HepG2 (cell line): ENCODE data around the gene CAMKMT. TPM values are rescaled to one million over a fixed set of nuclear protein-coding genes. Genes with fewer than 3 reads are reported as not detected.

Source experiments
- BHLHE40 ChIP-seq: IDR thresholded peaks from 2 replicates; pipeline ENCODE4 v1.6.1; 2011; ENCODE audit warnings: low read length, improper control_type of control experiment
- BRD4 ChIP-seq: sonication (generic); formaldehyde crosslinking; IDR thresholded peaks from 2 replicates; pipeline ENCODE4 v1.4.0; 2020; ENCODE audit warnings: missing genetic modification reagents
- CREBL2 ChIP-seq: sonication (generic); formaldehyde crosslinking; IDR thresholded peaks from 2 replicates; pipeline ENCODE4 v1.8.1; 2023; ENCODE audit warnings: missing genetic modification reagents, mild to moderate bottlenecking, borderline replicate concordance
- ELF4 ChIP-seq: sonication (generic); formaldehyde crosslinking; IDR thresholded peaks from 2 replicates; pipeline ENCODE4 v1.5.0; 2020; ENCODE audit warnings: missing genetic modification reagents, mild to moderate bottlenecking, moderate library complexity, borderline replicate concordance
- EZH2 ChIP-seq: conservative IDR thresholded peaks from 2 replicates; pipeline ENCODE4 v1.6.1; 2012; ENCODE audit warnings: mild to moderate bottlenecking, low read depth, low read length, moderate library complexity
- IKZF1 ChIP-seq: fragments of 450-650 bp; IDR thresholded peaks from 2 replicates; pipeline ENCODE4 v1.7.1; 2016
- KDM3A ChIP-seq: IDR thresholded peaks from 2 replicates; pipeline ENCODE4 v1.6.1; 2018; ENCODE audit warnings: low read depth, missing compliant biosample characterization
- NFIC ChIP-seq: IDR thresholded peaks from 2 replicates; pipeline ENCODE4 v1.6.1; 2012; ENCODE audit warnings: mild to moderate bottlenecking, low read length, inconsistent platforms
- NFKBIZ ChIP-seq: IDR thresholded peaks from 2 replicates; pipeline ENCODE4 v1.6.1; 2018; ENCODE audit warnings: missing genetic modification reagents, missing compliant biosample characterization
- PHF21A ChIP-seq: sonication (generic); formaldehyde crosslinking; IDR thresholded peaks from 2 replicates; pipeline ENCODE4 v1.5.0; 2020; ENCODE audit warnings: mild to moderate bottlenecking, missing genetic modification reagents
- RBM22 ChIP-seq: fragments of 200-400 bp; formaldehyde crosslinking; optimal IDR thresholded peaks from 2 replicates; pipeline ENCODE3; 2017; ENCODE audit warnings: mild to moderate bottlenecking, low read length, moderate library complexity
- SAFB2 ChIP-seq: sonication (generic); formaldehyde crosslinking; IDR thresholded peaks from 2 replicates; pipeline ENCODE4 v1.5.1; 2020; ENCODE audit warnings: missing genetic modification reagents, low read depth, mild to moderate bottlenecking, borderline replicate concordance
- SPEN ChIP-seq: sonication (generic); formaldehyde crosslinking; IDR thresholded peaks from 2 replicates; pipeline ENCODE4 v1.5.1; 2020; ENCODE audit warnings: low read depth, mild to moderate bottlenecking, missing genetic modification reagents
- TCF7L2 ChIP-seq: IDR thresholded peaks from 2 replicates; pipeline ENCODE4 v1.6.1; 2011; ENCODE audit warnings: mild to moderate bottlenecking, low read depth, low read length, moderate library complexity
- XBP1 ChIP-seq: sonication (generic); formaldehyde crosslinking; IDR thresholded peaks from 2 replicates; pipeline ENCODE4 v1.5.0; 2020; ENCODE audit warnings: missing genetic modification reagents
- ZBTB46 ChIP-seq: sonication (generic); formaldehyde crosslinking; IDR thresholded peaks from 2 replicates; pipeline ENCODE4 v1.4.0; 2020; ENCODE audit warnings: mild to moderate bottlenecking, missing genetic modification reagents, borderline replicate concordance
- ZNF337 ChIP-seq: sonication (generic); formaldehyde crosslinking; IDR thresholded peaks from 2 replicates; pipeline ENCODE4 v1.5.1; 2020; ENCODE audit warnings: missing genetic modification reagents, low read depth, mild to moderate bottlenecking, borderline replicate concordance
- ZNF343 ChIP-seq: sonication (generic); formaldehyde crosslinking; IDR thresholded peaks from 2 replicates; pipeline ENCODE4 v1.4.0; 2020; ENCODE audit warnings: mild to moderate bottlenecking, missing genetic modification reagents
- ZNF580 ChIP-seq: IDR thresholded peaks from 2 replicates; pipeline ENCODE4 v1.6.1; 2016; ENCODE audit warnings: low read depth, borderline replicate concordance
- ZNF609 ChIP-seq: sonication (generic); formaldehyde crosslinking; IDR thresholded peaks from 2 replicates; pipeline ENCODE4 v1.4.0; 2020; ENCODE audit warnings: mild to moderate bottlenecking, missing genetic modification reagents, borderline replicate concordance
- ZSCAN21 ChIP-seq: sonication (generic); formaldehyde crosslinking; IDR thresholded peaks from 2 replicates; pipeline ENCODE4 v1.8.0; 2022; ENCODE audit warnings: mild to moderate bottlenecking, missing genetic modification reagents, moderate library complexity, borderline replicate concordance
- polyA plus RNA-seq, 8 experiments: library from polyadenylated mRNA; depleted of rRNA in 3 of 8; stranded (reverse) in 7 of 8; unstranded in 1 of 8; fragments of >200 nt; fragmentation: Illumina TruSeq in 4 of 8; extraction: Trizol in 4 of 8; gene quantifications; 2 replicates each; pipeline versions ENCODE4 v1.2.1 to v1.2.3, GENCODE V29; 2011 to 2016; ENCODE audit warnings: low read depth in 4 of 8, missing spikeins in 1 of 8, mixed read lengths in 1 of 8; ENCODE audit not compliant: insufficient read depth in 1 of 8
- total RNA-seq, 5 experiments: library from RNA; depleted of rRNA; stranded (reverse); fragments of >200 nt; fragmentation: Illumina TruSeq; extraction: Trizol; gene quantifications; 2 replicates each; pipeline ENCODE4 v1.2.3, GENCODE V29; 2016; ENCODE audit warnings: low read depth in 1 of 5

CAMKMT gene
- total and polyA plus RNA-seq, 2 of the 13 experiments (the other 11 are each of a cell fraction or from before 2014, with no cell fraction given), result 6.9 to 20.8 TPM

- no peak for TF ChIP-seq ZNF609 (CRISPR knock-in tag)
- TF ChIP-seq ZNF343, result 0 out of 2 replicates have a peak, but pooled peaks have one; percentile 1
- 0 out of 2 replicates have a peak, but pooled peaks have one; percentile 3 for TF ChIP-seq ZSCAN21 (CRISPR knock-in tag)
- no peak for TF ChIP-seq KDM3A
- no peak for TF ChIP-seq ELF4 (CRISPR knock-in tag)
- no peak for TF ChIP-seq ZNF337
- no peak for TF ChIP-seq BRD4
- no peak for TF ChIP-seq TCF7L2
- TF ChIP-seq SPEN (CRISPR knock-in tag), result peak; percentile 55
- no peak for TF ChIP-seq NFIC
- TF ChIP-seq ZNF580 (CRISPR knock-in tag), result no peak
- no peak for TF ChIP-seq PHF21A (CRISPR knock-in tag)
- 0 out of 2 replicates have a peak, but pooled peaks have one; percentile 61 for TF ChIP-seq CREBL2
- no peak for TF ChIP-seq IKZF1
- TF ChIP-seq NFKBIZ (CRISPR knock-in tag), result no peak
- no peak for TF ChIP-seq EZH2
- TF ChIP-seq SAFB2 (CRISPR knock-in tag), result no peak
- TF ChIP-seq ZBTB46, result no peak
- no peak for TF ChIP-seq XBP1 (CRISPR knock-in tag)
- TF ChIP-seq RBM22, result no peak
- TF ChIP-seq BHLHE40, result no peak
Measured at GRCh38 chr2:44362207-44363015, 664 bp downstream of the CAMKMT start (continued).
